Measurements from ENCODE around the gene ABT1. TPM values are rescaled to one million over a fixed set of nuclear protein-coding genes. Genes with fewer than 3 reads are reported as not detected.

The ABT1 gene
- total RNA-seq, 1 experiment from 2014 or later, result 26.7 TPM

DNA sequence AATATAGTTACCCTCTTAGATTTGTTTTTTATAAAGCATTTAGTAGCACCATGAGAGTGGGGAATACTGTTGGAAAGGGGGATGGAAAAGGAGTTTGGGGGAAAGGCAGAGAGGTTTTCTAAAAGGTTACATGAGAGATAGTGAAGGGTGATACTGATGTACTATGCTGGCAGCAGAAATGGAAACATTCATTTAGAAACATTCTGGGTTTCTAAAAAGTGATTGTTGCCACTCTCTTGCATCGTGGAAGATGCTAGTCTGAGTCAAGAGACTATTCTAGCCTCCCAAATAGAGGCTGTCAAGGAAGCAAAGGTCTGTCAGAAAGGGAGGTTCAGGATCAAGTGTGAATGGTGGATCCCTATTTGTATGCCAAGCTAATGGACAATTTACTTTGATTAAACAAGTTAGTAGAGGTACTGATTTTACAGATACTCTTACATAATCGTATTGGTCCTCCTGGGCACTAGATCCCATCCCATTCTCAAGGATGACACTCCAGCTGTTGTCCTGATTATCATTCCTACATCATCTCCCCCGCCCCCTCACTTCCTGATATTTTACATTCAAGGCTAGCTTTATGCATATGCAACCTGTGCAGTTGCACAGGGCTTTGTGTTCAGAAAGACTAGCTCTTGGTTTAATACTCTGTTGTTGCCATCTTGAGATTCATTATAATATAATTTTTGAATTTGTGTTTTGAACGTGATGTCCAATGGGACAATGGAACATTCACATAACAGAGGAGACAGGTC is 15.4 kb upstream of the ABT1 start:
- Histone ChIP-seq H3K36me3 (ENCODE audit: control insufficient read depth in 1 of 2, insufficient read depth in 2 of 2, low read length in 2 of 2) (no peaks in the 10 kb centered on the region), H3K4me2 (ENCODE audit: low read length) (no peak overlapping the region), H3K4me3 (replicated peaks in 1 of 2; ENCODE audit: low read depth in 1 of 2, low read length in 2 of 2) (no peak overlapping the region), H3K9ac (ENCODE audit: low read length) (no peak overlapping the region), H3K9me3 (ENCODE audit: control insufficient read depth in 1 of 2, insufficient read depth in 1 of 2, low read depth in 1 of 2, low read length in 2 of 2) (no peaks in the 10 kb centered on the region), H3K79me2 (ENCODE audit: insufficient read depth, low read length) (no peaks in the 10 kb centered on the region), H3K9me2 (ENCODE audit: insufficient read depth) (no peaks in the 10 kb centered on the region), H4K20me1 (ENCODE audit: insufficient read depth) (no peaks in the 10 kb centered on the region), H3K27ac (ENCODE audit: low read depth, low read length) (no peak overlapping the region), H2AFZ (ENCODE audit: low read depth, low read length, poor library complexity, severe bottlenecking) (no peak overlapping the region), H3K27me3 (ENCODE audit: insufficient read depth, low read length) (no peaks in the 10 kb centered on the region), H3K4me1 (ENCODE audit: control insufficient read depth in 1 of 2, insufficient read depth in 2 of 2, low read length in 2 of 2) (peaks cover 2 to 11% of the 10 kb centered on the region in 2 experiments; a peak in 3 of 4 replicates)
- ChIA-PET POLR2A (no interaction called here), RAD21 (ENCODE audit: low non-redundant PET in 1 of 2, low total read pairs in 2 of 2, uncharacterized antibody in 2 of 2, unreplicated experiment in 2 of 2) (no interaction called here), CTCF (interaction anchor here (1.3 to 1.9 kb wide), 2 partner anchors 12 to 14 kb away, joined by 5 to 8 read pairs; no protein-coding TSS in a partner anchor)
- intact Hi-C loops (cut with micrococcal nuclease), result no loop called here
- TF ChIP-seq, protein P1, sequence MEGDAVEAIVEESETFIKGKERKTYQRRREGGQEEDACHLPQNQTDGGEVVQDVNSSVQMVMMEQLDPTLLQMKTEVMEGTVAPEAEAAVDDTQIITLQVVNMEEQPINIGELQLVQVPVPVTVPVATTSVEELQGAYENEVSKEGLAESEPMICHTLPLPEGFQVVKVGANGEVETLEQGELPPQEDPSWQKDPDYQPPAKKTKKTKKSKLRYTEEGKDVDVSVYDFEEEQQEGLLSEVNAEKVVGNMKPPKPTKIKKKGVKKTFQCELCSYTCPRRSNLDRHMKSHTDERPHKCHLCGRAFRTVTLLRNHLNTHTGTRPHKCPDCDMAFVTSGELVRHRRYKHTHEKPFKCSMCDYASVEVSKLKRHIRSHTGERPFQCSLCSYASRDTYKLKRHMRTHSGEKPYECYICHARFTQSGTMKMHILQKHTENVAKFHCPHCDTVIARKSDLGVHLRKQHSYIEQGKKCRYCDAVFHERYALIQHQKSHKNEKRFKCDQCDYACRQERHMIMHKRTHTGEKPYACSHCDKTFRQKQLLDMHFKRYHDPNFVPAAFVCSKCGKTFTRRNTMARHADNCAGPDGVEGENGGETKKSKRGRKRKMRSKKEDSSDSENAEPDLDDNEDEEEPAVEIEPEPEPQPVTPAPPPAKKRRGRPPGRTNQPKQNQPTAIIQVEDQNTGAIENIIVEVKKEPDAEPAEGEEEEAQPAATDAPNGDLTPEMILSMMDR (IDR thresholded peaks at IDR 0.05 in 2 of 3, conservative IDR thresholded peaks at IDR 0.05 in 1 of 3; ENCODE audit: borderline replicate concordance in 1 of 3, insufficient read depth in 1 of 3, low read depth in 2 of 3, low read length in 2 of 3), result no peak
- TF ChIP-seq EGR1 (IDR thresholded peaks at IDR 0.05; ENCODE audit: low read depth) (no peak), POLR2A (IDR thresholded peaks at IDR 0.05; ENCODE audit: borderline replicate concordance, extremely low read depth, insufficient read depth, insufficient read length) (no peak), YY1 (IDR thresholded peaks at IDR 0.05; ENCODE audit: extremely low read depth, insufficient replicate concordance, low read depth, low read length) (no peak), CEBPB (IDR thresholded peaks at IDR 0.05; ENCODE audit: low read depth) (no peak)
- TF ChIP-seq, protein P2, sequence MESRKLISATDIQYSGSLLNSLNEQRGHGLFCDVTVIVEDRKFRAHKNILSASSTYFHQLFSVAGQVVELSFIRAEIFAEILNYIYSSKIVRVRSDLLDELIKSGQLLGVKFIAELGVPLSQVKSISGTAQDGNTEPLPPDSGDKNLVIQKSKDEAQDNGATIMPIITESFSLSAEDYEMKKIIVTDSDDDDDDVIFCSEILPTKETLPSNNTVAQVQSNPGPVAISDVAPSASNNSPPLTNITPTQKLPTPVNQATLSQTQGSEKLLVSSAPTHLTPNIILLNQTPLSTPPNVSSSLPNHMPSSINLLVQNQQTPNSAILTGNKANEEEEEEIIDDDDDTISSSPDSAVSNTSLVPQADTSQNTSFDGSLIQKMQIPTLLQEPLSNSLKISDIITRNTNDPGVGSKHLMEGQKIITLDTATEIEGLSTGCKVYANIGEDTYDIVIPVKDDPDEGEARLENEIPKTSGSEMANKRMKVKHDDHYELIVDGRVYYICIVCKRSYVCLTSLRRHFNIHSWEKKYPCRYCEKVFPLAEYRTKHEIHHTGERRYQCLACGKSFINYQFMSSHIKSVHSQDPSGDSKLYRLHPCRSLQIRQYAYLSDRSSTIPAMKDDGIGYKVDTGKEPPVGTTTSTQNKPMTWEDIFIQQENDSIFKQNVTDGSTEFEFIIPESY (IDR thresholded peaks at IDR 0.05; ENCODE audit: extremely low read depth, insufficient replicate concordance, low read length), result no peak
- no peak for ATAC-seq
- no peak for DNase-seq (ENCODE audit: low read depth, low spot score)
- no TSS peak for BruUV-seq (replicated peaks)

Measured in HCT116 (cell line).